ENCODE results near the gene FOXP3. TPM values are rescaled to one million over a fixed set of nuclear protein-coding genes. Genes with fewer than 3 reads are reported as not detected.

FOXP3 gene
- total RNA-seq, 1 experiment from 2014 or later: 0.42 TPM

- TF ChIP-seq AFF4 (CRISPR knock-in tag; IDR thresholded peaks at IDR 0.05; ENCODE audit: borderline replicate concordance) (no peak), TCF7 (CRISPR knock-in tag; IDR thresholded peaks at IDR 0.05; ENCODE audit: low read depth) (no peak)
These were observed 51.6 kb downstream of the FOXP3 start (continued) for GRCh38 chrX:49212861-49213260.

GRCh38 chrX:49212209-49212608 is 52.3 kb downstream of the FOXP3 start:
- Mint-ChIP-seq H3K9me3 (peaks cover 4% of the 10 kb centered on the region; the same call in 1 of the 2 replicates), H3K4me3 (no peak overlapping the region), H3K27me3 (ENCODE audit: low read depth) (peaks cover 8% of the 10 kb centered on the region), H3K36me3 (no peaks in the 10 kb centered on the region), H3K4me1 (no peaks in the 10 kb centered on the region), H3K27ac (no peak overlapping the region)
- TF ChIP-seq ZNF425 (CRISPR knock-in tag; conservative IDR thresholded peaks at IDR 0.05) (no peak), ZNF281 (CRISPR knock-in tag; IDR thresholded peaks at IDR 0.05) (no peak), AR (CRISPR knock-in tag; IDR thresholded peaks at IDR 0.05) (no peak), ZNF138 (CRISPR knock-in tag; conservative IDR thresholded peaks at IDR 0.05) (no peak), RELA (CRISPR knock-in tag; IDR thresholded peaks at IDR 0.05; ENCODE audit: borderline replicate concordance) (no peak), HMGXB4 (CRISPR knock-in tag; IDR thresholded peaks at IDR 0.05) (no peak), SP1 (CRISPR knock-in tag; conservative IDR thresholded peaks at IDR 0.05) (no peak), EMX1 (CRISPR knock-in tag; IDR thresholded peaks at IDR 0.05) (no peak), ESRRA (CRISPR knock-in tag; IDR thresholded peaks at IDR 0.05; ENCODE audit: borderline replicate concordance) (no peak), PRDM15 (CRISPR knock-in tag; IDR thresholded peaks at IDR 0.05) (no peak), TCF7 (CRISPR knock-in tag; IDR thresholded peaks at IDR 0.05; ENCODE audit: low read depth) (no peak)
- ChIA-PET CTCF (no interaction called here), POLR2A (no interaction called here)
- no peak for ATAC-seq
- DNase-seq (ENCODE audit: low spot score): no peak

Measured in WTC11 (cell line).